ENCODE measurements around the gene BBX. TPM values are rescaled to one million over a fixed set of nuclear protein-coding genes. Genes with fewer than 3 reads are reported as not detected.

Gene BBX
- total and polyA plus RNA-seq, 2 of the 13 experiments (the other 11 are each of a cell fraction or from before 2014, with no cell fraction given): 13.7 to 23.2 TPM

DNA sequence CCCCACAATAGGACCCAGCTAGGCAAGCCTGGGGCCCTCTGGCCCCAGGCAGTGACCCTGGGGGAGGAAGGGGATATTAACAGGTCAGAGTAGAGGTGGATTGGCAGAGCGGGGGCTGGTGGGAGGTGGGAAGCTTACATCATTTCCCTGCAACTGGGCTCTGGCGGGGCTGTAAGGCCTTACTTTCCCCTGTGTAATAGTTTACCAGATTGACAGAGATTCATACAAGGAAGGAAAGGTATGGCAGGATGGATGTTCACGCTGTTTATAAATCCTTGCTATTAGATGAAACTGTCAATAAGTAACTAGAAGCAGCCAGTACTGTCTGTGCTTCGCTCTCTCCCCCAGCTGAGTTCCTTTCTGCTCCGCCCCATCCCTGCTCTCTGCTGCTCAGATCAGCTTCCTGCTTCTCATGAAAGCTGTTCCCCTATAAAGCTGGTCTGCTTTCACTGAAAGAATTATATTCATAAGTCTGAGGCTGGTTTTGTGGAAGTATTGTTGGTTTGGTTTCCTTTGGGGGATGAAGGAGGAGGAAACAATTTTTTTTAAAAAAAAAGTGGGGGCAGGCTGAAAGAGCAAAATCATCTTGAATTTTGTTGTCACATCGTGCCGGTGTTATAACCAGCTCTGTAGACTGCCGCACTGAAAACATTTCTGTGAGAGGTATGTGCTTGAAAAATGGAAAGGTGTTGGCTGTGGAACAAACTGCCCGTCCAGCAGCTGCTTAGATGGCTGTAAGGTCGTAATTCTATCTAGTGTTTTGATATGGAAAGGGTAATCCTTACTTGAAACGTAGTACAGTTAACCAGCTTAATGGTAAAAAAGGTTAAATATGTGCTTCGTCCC is 76.4 kb downstream of the BBX start (continued):
- TF ChIP-seq, protein P1, sequence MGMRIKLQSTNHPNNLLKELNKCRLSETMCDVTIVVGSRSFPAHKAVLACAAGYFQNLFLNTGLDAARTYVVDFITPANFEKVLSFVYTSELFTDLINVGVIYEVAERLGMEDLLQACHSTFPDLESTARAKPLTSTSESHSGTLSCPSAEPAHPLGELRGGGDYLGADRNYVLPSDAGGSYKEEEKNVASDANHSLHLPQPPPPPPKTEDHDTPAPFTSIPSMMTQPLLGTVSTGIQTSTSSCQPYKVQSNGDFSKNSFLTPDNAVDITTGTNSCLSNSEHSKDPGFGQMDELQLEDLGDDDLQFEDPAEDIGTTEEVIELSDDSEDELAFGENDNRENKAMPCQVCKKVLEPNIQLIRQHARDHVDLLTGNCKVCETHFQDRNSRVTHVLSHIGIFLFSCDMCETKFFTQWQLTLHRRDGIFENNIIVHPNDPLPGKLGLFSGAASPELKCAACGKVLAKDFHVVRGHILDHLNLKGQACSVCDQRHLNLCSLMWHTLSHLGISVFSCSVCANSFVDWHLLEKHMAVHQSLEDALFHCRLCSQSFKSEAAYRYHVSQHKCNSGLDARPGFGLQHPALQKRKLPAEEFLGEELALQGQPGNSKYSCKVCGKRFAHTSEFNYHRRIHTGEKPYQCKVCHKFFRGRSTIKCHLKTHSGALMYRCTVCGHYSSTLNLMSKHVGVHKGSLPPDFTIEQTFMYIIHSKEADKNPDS (CRISPR knock-in tag; IDR thresholded peaks at IDR 0.05): no peak
- TF ChIP-seq ZNF17 (CRISPR knock-in tag; IDR thresholded peaks at IDR 0.05): no peak
- no peak for TF ChIP-seq ZNF816 (CRISPR knock-in tag; IDR thresholded peaks at IDR 0.05; ENCODE audit: borderline replicate concordance)
- TF ChIP-seq NFYC (CRISPR knock-in tag; IDR thresholded peaks at IDR 0.05): no peak
- TF ChIP-seq, protein P2, sequence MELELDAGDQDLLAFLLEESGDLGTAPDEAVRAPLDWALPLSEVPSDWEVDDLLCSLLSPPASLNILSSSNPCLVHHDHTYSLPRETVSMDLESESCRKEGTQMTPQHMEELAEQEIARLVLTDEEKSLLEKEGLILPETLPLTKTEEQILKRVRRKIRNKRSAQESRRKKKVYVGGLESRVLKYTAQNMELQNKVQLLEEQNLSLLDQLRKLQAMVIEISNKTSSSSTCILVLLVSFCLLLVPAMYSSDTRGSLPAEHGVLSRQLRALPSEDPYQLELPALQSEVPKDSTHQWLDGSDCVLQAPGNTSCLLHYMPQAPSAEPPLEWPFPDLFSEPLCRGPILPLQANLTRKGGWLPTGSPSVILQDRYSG (CRISPR knock-in tag; IDR thresholded peaks at IDR 0.05): no peak
- TF ChIP-seq ZNF605 (CRISPR knock-in tag; IDR thresholded peaks at IDR 0.05): no peak
- TF ChIP-seq ZNF292 (CRISPR knock-in tag; IDR thresholded peaks at IDR 0.05; ENCODE audit: borderline replicate concordance, low read depth): peak; percentile 90
- TF ChIP-seq ZNF703 (CRISPR knock-in tag; IDR thresholded peaks at IDR 0.05; ENCODE audit: borderline replicate concordance): no peak
- no peak for TF ChIP-seq ZNF138 (CRISPR knock-in tag; IDR thresholded peaks at IDR 0.05; ENCODE audit: low read depth)
- no peak for TF ChIP-seq ZBTB40 (IDR thresholded peaks at IDR 0.05)
- TF ChIP-seq ZBTB40 (CRISPR knock-in tag; IDR thresholded peaks at IDR 0.05): no peak; the same call in 1 of the 2 replicates
- 0 out of 2 replicates have a peak, but pooled peaks have one; percentile 73 for TF ChIP-seq NFKBIZ (CRISPR knock-in tag; IDR thresholded peaks at IDR 0.05)
- TF ChIP-seq KDM2A (CRISPR knock-in tag; IDR thresholded peaks at IDR 0.05; ENCODE audit: borderline replicate concordance, low read depth): no peak
